Measurements from ENCODE around the gene TBXAS1. TPM values are rescaled to one million over a fixed set of nuclear protein-coding genes. Genes with fewer than 3 reads are reported as not detected.

Gene TBXAS1
- total RNA-seq, 4 donors from 2014 or later: 9.0 to 22.2 (median 14.6) TPM

- H3K4me3 ChIP-seq: no peak overlapping the region
- H3K9me3 ChIP-seq: no peaks in the 10 kb centered on the region
- DNase-seq: no peak
- in situ Hi-C loops (cut with MboI; ENCODE audit: low pct_ligation_motif_present in 1 of 4, low pct_unique_long_range_greater_than_20kb in 1 of 4, low sequenced_read_pairs in 3 of 4) (no loop called here), intact Hi-C loops (cut with DNase I; ENCODE audit: low total_unique reads) (no loop called here)
- H3K36me3 ChIP-seq: no peaks in the 10 kb centered on the region
- 87% methylated on average over 5 of the region's 5 CpGs; no CpG with 5 or more reads in 1 of the 2 donors for WGBS, 2 donors (ENCODE audit: low coverage in 1 of 2)
- no peaks in the 10 kb centered on the region for H3K27me3 ChIP-seq
- H3K4me1 ChIP-seq: no peaks in the 10 kb centered on the region
- TF ChIP-seq POLR2A (IDR thresholded peaks at IDR 0.05): no peak
- no peak for TF ChIP-seq CTCF (IDR thresholded peaks at IDR 0.05)
- no peak for TF ChIP-seq POLR2AphosphoS5 (IDR thresholded peaks at IDR 0.05)
- TF ChIP-seq EP300 (IDR thresholded peaks at IDR 0.05; ENCODE audit: low read depth): no peak
- H3K27ac ChIP-seq: no peak overlapping the region
Measured at GRCh38 chr7:139959718-139960117, 130.7 kb downstream of the TBXAS1 start.

- Histone ChIP-seq H3K9me3 (no peaks in the 10 kb centered on the region), H3K36me3 (no peaks in the 10 kb centered on the region), H3K27me3 (no peaks in the 10 kb centered on the region), H3K27ac (no peak overlapping the region), H3K4me1 (no peaks in the 10 kb centered on the region), H3K4me3 (no peak overlapping the region)
- DNase-seq: no peak
- TF ChIP-seq POLR2AphosphoS5 (IDR thresholded peaks at IDR 0.05): no peak
- no peak for TF ChIP-seq EP300 (IDR thresholded peaks at IDR 0.05; ENCODE audit: low read depth)
- TF ChIP-seq CTCF (IDR thresholded peaks at IDR 0.05): no peak
- no peak for TF ChIP-seq POLR2A (IDR thresholded peaks at IDR 0.05)
- intact Hi-C loops (cut with DNase I; ENCODE audit: low total_unique reads): no loop called here
- WGBS, 2 donors (ENCODE audit: low coverage in 1 of 2): 91 to 100% methylated on average over 1 to 6 of the region's 6 CpGs
- in situ Hi-C loops (cut with MboI; ENCODE audit: low pct_ligation_motif_present in 1 of 4, low pct_unique_long_range_greater_than_20kb in 1 of 4, low sequenced_read_pairs in 3 of 4): no loop called here
Measured at GRCh38 chr7:139960157-139960556, 131.1 kb downstream of the TBXAS1 start.

- in situ Hi-C loops (cut with MboI; ENCODE audit: low pct_ligation_motif_present in 1 of 4, low pct_unique_long_range_greater_than_20kb in 1 of 4, low sequenced_read_pairs in 3 of 4): no loop called here
- WGBS, 2 donors (ENCODE audit: low coverage in 1 of 2): 82 to 86% methylated on average over 4 of the region's 4 CpGs
Measured at GRCh38 chr7:139965942-139966628, 137.0 kb downstream of the TBXAS1 start.

GRCh38 chr7:139966949-139967348, 137.9 kb downstream of the TBXAS1 start:
- Histone ChIP-seq H3K27me3 (no peaks in the 10 kb centered on the region), H3K9me3 (no peaks in the 10 kb centered on the region), H3K4me1 (no peaks in the 10 kb centered on the region), H3K4me3 (no peak overlapping the region), H3K36me3 (no peaks in the 10 kb centered on the region), H3K27ac (no peak overlapping the region)
- in situ Hi-C loops (cut with MboI; ENCODE audit: low pct_ligation_motif_present in 1 of 4, low pct_unique_long_range_greater_than_20kb in 1 of 4, low sequenced_read_pairs in 3 of 4) (no loop called here), intact Hi-C loops (cut with DNase I; ENCODE audit: low total_unique reads) (no loop called here)
- WGBS, 2 donors (ENCODE audit: low coverage in 1 of 2): 100% methylated on average over 4 of the region's 5 CpGs; no CpG with 5 or more reads in 1 of the 2 donors
- no peak for TF ChIP-seq POLR2AphosphoS5 (IDR thresholded peaks at IDR 0.05)
- no peak for TF ChIP-seq EP300 (IDR thresholded peaks at IDR 0.05; ENCODE audit: low read depth)
- no peak for TF ChIP-seq POLR2A (IDR thresholded peaks at IDR 0.05)
- no peak for TF ChIP-seq CTCF (IDR thresholded peaks at IDR 0.05)
- DNase-seq: no peak

More at GRCh38 chr7:139965942-139966628, 137.0 kb downstream of the TBXAS1 start:
- Histone ChIP-seq H3K36me3 (no peaks in the 10 kb centered on the region), H3K4me1 (no peaks in the 10 kb centered on the region), H3K27ac (no peak overlapping the region), H3K9me3 (no peaks in the 10 kb centered on the region), H3K4me3 (no peak overlapping the region), H3K27me3 (no peaks in the 10 kb centered on the region)
- DNase-seq: no peak
- intact Hi-C loops (cut with DNase I; ENCODE audit: low total_unique reads): no loop called here
- no peak for TF ChIP-seq CTCF (IDR thresholded peaks at IDR 0.05)
- TF ChIP-seq EP300 (IDR thresholded peaks at IDR 0.05; ENCODE audit: low read depth): no peak
- no peak for TF ChIP-seq POLR2A (IDR thresholded peaks at IDR 0.05)
- no peak for TF ChIP-seq POLR2AphosphoS5 (IDR thresholded peaks at IDR 0.05)

Data from transverse colon (tissue), 4 donors.